Lung (tissue), 12 donors: Measurements from ENCODE around the gene SH3TC1. TPM values are rescaled to one million over a fixed set of nuclear protein-coding genes. Genes with fewer than 3 reads are reported as not detected.
A peak's percentile ranks its signal among the peaks of the same experiment; 100 is the strongest.

Source experiments
- ATAC-seq: fragments of 200-7000 bp; cut with Tn5 transposase; one replicate; pipeline ENCODE4 v1.9.1; 2020; ENCODE audit warnings: moderate number of reproducible peaks; ENCODE audit not compliant: insufficient read depth, low FRiP score
- DNase-seq, 3 donors: peaks; one replicate each; pipeline ENCODE4 v3.0.0-alpha.2; 2013 to 2017
- H3K27ac ChIP-seq, 2 donors: one replicate each; pipeline ENCODE4 v1.5.1; 2013; ENCODE audit warnings: mild to moderate bottlenecking in 2 of 2, moderate library complexity in 2 of 2, control low read depth in 1 of 2, inconsistent platforms in 1 of 2, low read depth in 1 of 2, low read length in 1 of 2
- H3K27me3 ChIP-seq, 3 donors: one replicate each; pipeline ENCODE4 v1.5.1; 2013; ENCODE audit warnings: low read length in 2 of 3; ENCODE audit not compliant: control insufficient read depth in 3 of 3, insufficient read depth in 3 of 3
- H3K36me3 ChIP-seq, 4 donors: one replicate each; pipeline ENCODE4 v1.5.1; 2013; ENCODE audit warnings: low read length in 4 of 4, mild to moderate bottlenecking in 1 of 4, moderate library complexity in 1 of 4; ENCODE audit not compliant: control insufficient read depth in 4 of 4, insufficient read depth in 4 of 4
- H3K4me1 ChIP-seq, 5 donors: one replicate each; pipeline ENCODE4 v1.5.1; 2013; ENCODE audit warnings: low read length in 5 of 5, mild to moderate bottlenecking in 2 of 5, moderate library complexity in 1 of 5; ENCODE audit not compliant: control insufficient read depth in 5 of 5, insufficient read depth in 5 of 5
- H3K4me3 ChIP-seq: one replicate; pipeline ENCODE4 v1.5.1; 2013; ENCODE audit warnings: mild to moderate bottlenecking, control low read depth, moderate library complexity
- H3K9ac ChIP-seq, 2 donors: one replicate each; pipeline ENCODE4 v1.5.1; 2013; ENCODE audit warnings: low read length in 2 of 2, control low read depth in 1 of 2; ENCODE audit not compliant: insufficient read depth in 1 of 2
- H3K9me3 ChIP-seq, 4 donors: one replicate each; pipeline ENCODE4 v1.5.1; 2013; ENCODE audit warnings: low read length in 3 of 4, mild to moderate bottlenecking in 1 of 4, moderate library complexity in 1 of 4; ENCODE audit not compliant: control insufficient read depth in 4 of 4, insufficient read depth in 3 of 4
- WGBS, 2 donors: extraction: QIAGEN DNeasy Blood & Tissue Kit; methylation state at CpG; one replicate each; pipeline ENCODE4 v1.1.7; 2013; 5-methylcytosine and 5-hydroxymethylcytosine counted together
- polyA plus RNA-seq, 2 donors: library from polyadenylated mRNA; stranded (reverse); fragments of 200-250 nt; gene quantifications; one replicate each; pipeline ENCODE4 v1.2.1, GENCODE V29; 2013
- total RNA-seq, 2 donors: library from RNA; depleted of rRNA in 1 of 2; stranded (reverse); fragments of >200 nt in 1 of 2; gene quantifications; one replicate each; pipeline ENCODE4 v1.2.1, GENCODE V29; 2014 to 2021
- TF ChIP-seq, protein P1 (sequence below): IDR thresholded peaks from 2 replicates; pipeline ENCODE4 v1.5.1; 2012; ENCODE audit warnings: mild to moderate bottlenecking; ENCODE audit errors: control extremely low read depth, extremely low read depth
- donor health status: control.
- donor health status: control.
- donor health status: Bipolar disorder and iron deficiency.
- donor health status: healthy.
- donor health status: DM: yes; HTN: yes; CAD: no.

The SH3TC1 gene
- total and polyA plus RNA-seq, 4 donors: 21.4 to 67.3 (median 38.1) TPM

GRCh38 chr4:8205241-8205707, 6.2 kb downstream of the SH3TC1 start:
- DNase-seq: peak in 1 of 3 donors; percentile 27
- WGBS, 2 donors: 45 to 70% methylated on average over 18 to 19 of the region's 19 CpGs

GRCh38 chr4:8205749-8206611, 6.9 kb downstream of the SH3TC1 start:
- TF ChIP-seq, protein P1, sequence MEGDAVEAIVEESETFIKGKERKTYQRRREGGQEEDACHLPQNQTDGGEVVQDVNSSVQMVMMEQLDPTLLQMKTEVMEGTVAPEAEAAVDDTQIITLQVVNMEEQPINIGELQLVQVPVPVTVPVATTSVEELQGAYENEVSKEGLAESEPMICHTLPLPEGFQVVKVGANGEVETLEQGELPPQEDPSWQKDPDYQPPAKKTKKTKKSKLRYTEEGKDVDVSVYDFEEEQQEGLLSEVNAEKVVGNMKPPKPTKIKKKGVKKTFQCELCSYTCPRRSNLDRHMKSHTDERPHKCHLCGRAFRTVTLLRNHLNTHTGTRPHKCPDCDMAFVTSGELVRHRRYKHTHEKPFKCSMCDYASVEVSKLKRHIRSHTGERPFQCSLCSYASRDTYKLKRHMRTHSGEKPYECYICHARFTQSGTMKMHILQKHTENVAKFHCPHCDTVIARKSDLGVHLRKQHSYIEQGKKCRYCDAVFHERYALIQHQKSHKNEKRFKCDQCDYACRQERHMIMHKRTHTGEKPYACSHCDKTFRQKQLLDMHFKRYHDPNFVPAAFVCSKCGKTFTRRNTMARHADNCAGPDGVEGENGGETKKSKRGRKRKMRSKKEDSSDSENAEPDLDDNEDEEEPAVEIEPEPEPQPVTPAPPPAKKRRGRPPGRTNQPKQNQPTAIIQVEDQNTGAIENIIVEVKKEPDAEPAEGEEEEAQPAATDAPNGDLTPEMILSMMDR: no peak
- ATAC-seq (no peak), DNase-seq (no peak)
- Histone ChIP-seq H3K36me3 (peaks cover 0 to 25% (median 0%) of the 10 kb centered on the region in 4 donors), H3K4me3 (no peak overlapping the region), H3K9ac (no peak overlapping the region), H3K27ac (no peak overlapping the region), H3K27me3 (no peaks in the 10 kb centered on the region), H3K9me3 (no peaks in the 10 kb centered on the region), H3K4me1 (peaks cover 0 to 9% (median 7%) of the 10 kb centered on the region in 5 donors)
- 37 to 60% methylated on average over 26 of the region's 26 CpGs for WGBS, 2 donors

More at GRCh38 chr4:8205241-8205707, 6.2 kb downstream of the SH3TC1 start:
- no peak overlapping the region for H3K9ac ChIP-seq
- H3K27me3 ChIP-seq: no peaks in the 10 kb centered on the region
- H3K4me3 ChIP-seq: no peak overlapping the region
- no peak for ATAC-seq
- H3K4me1 ChIP-seq: peaks cover 0 to 16% (median 11%) of the 10 kb centered on the region in 5 donors
- H3K27ac ChIP-seq: no peak overlapping the region
- peaks cover 0 to 25% (median 0%) of the 10 kb centered on the region in 4 donors for H3K36me3 ChIP-seq
- H3K9me3 ChIP-seq: no peaks in the 10 kb centered on the region
- TF ChIP-seq, protein P1: no peak

GRCh38 chr4:8207314-8207713, 8.2 kb downstream of the SH3TC1 start:
- Histone ChIP-seq H3K4me3 (no peak overlapping the region), H3K27ac (no peak overlapping the region), H3K4me1 (no peaks in the 10 kb centered on the region), H3K27me3 (no peaks in the 10 kb centered on the region), H3K9ac (no peak overlapping the region), H3K36me3 (peaks cover 0 to 28% (median 0%) of the 10 kb centered on the region in 4 donors), H3K9me3 (no peaks in the 10 kb centered on the region)
- DNase-seq: peak in 1 of 3 donors; percentile 32
- 60 to 80% methylated on average over 6 of the region's 6 CpGs for WGBS, 2 donors
- TF ChIP-seq, protein P1: no peak
- no peak for ATAC-seq
